GM19395 (cell line): Measurements from ENCODE around the gene IKZF2.

ENCODE experiments used
- ATAC-seq: cut with Tn5 transposase; IDR thresholded peaks from one replicate; pipeline ENCODE4 v1.9.1; 2021; ENCODE audit warnings: mild to moderate bottlenecking, moderate library complexity; ENCODE audit not compliant: unreplicated experiment

The IKZF2 gene

GRCh38 chr2:213156717-213157116, 5.3 kb upstream of the IKZF2 start:
- ATAC-seq: no peak

- ATAC-seq: no peak
These were observed 1.5 kb upstream of the IKZF2 start for GRCh38 chr2:213152888-213153287.

DNA sequence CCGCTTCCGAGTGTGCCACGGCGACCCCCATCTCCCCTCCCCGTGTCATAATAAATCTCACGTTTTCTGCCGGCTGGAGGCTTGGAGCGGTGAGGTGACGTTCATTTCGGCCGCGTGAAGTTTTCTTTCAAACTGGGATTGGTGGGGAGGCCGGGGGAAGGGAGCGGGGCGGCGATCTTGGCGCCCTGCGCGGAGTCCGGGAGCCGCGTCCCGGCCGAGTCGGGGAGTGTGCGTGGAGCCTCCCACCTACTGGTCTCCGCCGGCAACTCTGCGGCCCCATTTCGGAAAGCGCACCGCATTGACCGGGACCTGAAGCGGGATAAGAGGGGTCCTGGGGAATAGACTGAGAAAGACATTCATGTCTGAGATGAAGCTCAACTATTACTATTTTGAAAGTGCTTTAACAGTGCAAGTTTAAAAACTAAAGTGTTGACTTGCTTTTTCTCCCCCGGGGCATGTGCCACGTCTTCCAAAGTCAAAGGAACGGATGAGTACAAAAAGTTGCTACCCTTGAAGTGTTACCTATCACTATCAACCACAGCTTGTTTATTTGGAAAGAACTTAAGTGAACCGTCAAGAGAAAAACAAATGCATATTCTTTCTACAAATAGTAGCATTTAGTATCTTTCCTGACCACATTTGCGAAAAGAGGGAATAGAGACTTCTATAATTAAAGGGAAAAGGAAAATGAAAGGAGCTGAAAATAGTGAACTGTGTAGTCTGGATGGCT, 818 bp upstream of the IKZF2 start:
- peak; percentile 14 for ATAC-seq

GRCh38 chr2:213150315-213151097, 906 bp downstream of the IKZF2 start:
- no peak for ATAC-seq

DNA sequence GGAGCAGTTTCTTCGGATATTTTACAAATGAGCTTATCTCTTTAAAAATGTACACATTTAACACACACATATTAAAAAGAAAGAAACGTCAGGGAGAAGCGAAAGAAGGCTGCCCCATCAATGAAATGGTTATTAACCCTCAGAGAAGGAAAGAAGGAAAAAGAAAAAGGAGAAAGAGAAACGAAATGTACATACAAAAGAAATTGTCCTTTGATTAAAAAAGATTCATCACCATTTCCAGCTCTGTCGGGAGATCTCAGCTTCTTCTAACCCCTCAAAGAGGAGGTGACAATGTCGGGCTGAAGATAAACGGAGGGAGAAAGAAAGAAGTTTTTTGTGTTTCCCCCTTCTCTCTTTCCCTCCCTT, 1.5 kb downstream of the IKZF2 start:
- no peak for ATAC-seq

GRCh38 chr2:213149294-213149875, 2.0 kb downstream of the IKZF2 start:
- ATAC-seq: no peak

DNA sequence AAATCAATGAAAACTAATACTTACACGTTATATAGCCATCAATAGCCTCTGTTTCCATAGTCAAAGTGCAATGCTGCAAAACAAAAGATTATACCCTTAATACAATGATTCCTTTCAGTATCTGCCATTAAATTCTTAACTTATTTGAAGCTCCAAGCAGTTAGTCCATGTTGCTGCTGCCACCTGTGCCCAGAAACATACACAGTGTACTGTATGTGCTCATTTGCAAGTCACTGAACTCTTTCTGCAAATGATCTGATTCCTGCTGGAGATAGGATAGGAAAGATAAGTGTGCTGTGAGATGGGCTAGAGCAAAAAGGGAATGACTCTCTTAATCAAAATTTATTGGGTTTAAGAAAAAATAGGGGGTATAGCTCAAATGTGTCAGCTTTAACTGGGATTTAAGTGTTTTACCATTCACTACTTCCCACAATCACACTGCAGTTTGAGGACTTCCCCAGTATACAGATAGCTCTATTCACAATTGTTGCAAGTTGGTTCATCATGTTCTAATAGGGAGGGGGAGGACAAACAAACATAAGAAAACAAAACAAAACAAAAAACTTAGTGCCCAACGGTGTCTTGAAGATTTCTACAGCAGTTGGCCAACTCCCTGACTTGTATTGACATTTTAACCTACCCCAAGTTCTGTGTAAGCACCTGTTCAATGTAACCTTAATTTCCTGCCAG, 2.7 kb downstream of the IKZF2 start:
- no peak for ATAC-seq

GRCh38 chr2:213147538-213147937, 3.9 kb downstream of the IKZF2 start:
- ATAC-seq: peak; percentile 22

DNA sequence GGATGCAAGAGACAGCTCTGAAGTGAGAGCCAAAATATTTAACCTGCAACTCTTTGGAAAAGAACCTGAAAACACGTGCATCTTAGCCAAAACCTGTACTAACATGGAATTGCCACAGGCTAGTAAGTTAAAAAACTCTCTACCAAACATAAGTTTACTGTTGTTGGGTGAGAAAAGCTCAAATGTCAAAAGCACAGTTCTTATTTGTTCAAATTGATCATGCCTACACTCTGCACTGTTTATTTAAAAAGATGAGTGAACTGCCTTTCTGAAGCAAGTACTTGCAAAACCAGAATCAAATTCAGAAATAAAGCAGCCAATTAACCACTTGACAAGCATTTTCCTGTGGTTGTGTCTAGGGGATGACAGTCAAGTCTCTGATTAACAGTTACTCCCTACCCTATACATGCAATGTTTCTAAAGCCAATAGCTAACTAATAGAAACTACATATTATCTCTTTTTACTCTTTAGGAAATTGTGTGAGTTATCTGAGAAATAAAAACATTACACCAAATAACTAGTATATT, 5.6 kb downstream of the IKZF2 start:
- no peak for ATAC-seq

- no peak for ATAC-seq
These were observed 14.3 kb downstream of the IKZF2 start for GRCh38 chr2:213137064-213137463.

DNA sequence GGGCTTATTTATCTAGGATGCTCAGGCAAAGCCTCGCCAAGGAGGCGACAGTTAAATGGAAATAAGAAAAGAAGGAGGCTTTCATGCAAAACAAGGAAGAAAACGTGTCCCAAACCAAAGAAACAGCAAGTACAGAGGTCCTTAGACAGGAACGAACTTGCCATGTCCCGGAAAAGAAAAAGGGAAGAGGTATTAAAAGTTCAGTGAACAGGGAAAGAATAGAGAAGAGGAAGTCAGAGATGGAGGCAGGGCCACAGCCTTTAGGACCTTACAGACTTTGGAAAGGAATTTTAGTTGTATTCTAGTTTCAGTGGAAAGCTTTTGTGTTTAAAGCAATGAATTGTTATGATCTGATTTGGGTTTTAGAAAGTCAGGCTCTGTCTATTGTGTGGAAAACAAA, 22.1 kb downstream of the IKZF2 start:
- ATAC-seq: no peak

GRCh38 chr2:213125646-213126347, 25.6 kb downstream of the IKZF2 start:
- no peak for ATAC-seq

GRCh38 chr2:213122725-213123124, 28.7 kb downstream of the IKZF2 start:
- ATAC-seq: no peak

DNA sequence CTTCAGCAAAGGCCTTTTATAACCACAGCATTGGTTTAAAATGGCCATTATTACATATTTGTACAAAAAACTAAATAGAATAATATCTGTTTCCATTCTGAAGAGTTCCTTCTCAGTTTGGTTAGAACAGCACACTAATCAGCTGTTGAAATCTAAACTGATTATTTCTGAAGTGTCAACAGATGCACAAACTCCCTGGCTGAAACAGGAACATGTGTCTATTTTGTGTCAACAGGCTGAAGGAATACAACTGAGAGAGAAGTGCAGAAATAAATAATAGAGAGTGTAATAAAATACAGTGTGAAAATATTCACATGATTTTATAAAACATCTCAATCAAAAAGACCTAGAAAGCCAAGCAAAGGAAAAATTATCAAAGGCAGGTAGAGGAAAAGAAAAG, 29.7 kb downstream of the IKZF2 start:
- no peak for ATAC-seq

GRCh38 chr2:213119061-213119809, 32.2 kb downstream of the IKZF2 start:
- ATAC-seq: peak; percentile 85

DNA sequence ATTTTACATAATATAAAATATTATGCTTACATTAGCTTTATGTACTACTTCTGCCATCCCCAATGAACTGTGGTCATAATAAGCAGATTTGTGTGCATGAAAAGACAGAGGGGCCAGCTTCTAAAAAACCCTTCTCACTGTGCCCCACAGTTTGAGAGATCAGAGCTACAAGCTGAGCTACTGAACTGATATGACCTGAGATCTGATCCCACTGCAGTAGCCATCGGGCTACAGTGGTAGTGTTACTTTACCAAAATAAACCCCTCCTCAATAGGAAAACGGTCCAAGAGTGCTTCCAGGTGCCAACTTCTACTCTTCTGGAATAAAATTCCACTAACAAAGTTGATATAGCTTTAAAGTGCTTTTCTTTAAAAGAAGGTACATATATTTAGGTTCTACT, 43.1 kb downstream of the IKZF2 start:
- no peak for ATAC-seq

DNA sequence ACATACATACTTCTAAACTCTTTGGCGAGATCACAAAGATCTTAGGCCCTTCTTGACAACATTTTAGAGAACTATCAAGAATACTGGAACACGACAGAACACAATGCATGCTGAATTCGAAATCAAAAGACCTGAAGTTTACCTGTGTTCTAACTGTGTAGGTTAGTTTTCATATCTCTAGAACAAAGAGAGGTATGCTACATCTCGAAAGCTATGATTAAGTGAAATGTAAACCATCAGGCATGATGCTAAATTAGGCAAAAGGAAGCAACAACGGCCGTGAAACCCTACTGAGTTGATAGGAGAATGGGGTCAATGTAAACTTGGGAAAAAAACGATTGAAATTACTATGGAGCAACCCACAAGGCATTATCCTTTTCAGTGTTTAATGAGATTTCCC, 43.7 kb downstream of the IKZF2 start:
- ATAC-seq: no peak

DNA sequence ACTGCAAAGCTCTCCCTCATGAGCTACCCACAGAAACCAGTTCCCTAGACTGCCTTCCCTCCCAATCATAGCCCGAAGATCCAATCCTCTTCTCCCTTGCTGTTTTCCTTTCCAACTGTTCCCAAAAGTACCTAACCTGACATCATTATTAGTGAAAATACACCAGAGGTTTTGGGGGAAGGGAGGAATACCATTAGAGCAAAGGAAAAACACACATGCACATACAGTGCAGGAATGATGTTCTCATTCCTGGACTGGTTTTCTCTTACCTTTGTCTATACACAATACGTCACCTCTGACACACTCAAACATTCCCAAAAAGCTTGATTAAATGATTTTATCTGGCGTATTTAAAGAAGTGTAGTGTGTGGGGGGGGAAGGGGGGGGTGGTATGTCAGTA, 46.2 kb downstream of the IKZF2 start:
- ATAC-seq: no peak

GRCh38 chr2:213104903-213105202, 46.6 kb downstream of the IKZF2 start:
- no peak for ATAC-seq
